ENCODE results near the gene GPATCH2.

DNA sequence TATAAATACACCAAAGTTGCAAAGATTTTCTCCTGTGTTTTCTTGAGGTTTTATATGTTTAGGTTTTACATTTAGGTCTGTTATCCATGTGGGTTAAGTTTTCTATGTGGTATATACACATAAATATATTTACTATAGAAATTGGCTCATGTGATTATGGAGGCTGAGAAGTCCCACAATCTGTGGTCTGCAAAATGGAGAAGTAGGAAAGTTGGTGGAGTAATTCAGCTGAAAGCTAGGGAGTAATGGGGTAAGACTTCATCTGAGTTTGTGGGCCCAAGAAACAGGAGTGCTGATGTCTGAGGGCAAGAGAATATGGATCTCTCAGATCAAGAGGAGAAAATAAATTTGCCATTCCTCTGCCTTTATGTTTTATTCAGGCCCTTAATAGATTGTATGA is 146.0 kb downstream of the GPATCH2 start:
- TF ChIP-seq EZH2 (IDR thresholded peaks at IDR 0.05; ENCODE audit: low read length, unreplicated experiment) (no peak), EZH2phosphoT487 (IDR thresholded peaks at IDR 0.05; ENCODE audit: borderline replicate concordance, low read length) (no peak)
- TF ChIP-seq, protein P1, sequence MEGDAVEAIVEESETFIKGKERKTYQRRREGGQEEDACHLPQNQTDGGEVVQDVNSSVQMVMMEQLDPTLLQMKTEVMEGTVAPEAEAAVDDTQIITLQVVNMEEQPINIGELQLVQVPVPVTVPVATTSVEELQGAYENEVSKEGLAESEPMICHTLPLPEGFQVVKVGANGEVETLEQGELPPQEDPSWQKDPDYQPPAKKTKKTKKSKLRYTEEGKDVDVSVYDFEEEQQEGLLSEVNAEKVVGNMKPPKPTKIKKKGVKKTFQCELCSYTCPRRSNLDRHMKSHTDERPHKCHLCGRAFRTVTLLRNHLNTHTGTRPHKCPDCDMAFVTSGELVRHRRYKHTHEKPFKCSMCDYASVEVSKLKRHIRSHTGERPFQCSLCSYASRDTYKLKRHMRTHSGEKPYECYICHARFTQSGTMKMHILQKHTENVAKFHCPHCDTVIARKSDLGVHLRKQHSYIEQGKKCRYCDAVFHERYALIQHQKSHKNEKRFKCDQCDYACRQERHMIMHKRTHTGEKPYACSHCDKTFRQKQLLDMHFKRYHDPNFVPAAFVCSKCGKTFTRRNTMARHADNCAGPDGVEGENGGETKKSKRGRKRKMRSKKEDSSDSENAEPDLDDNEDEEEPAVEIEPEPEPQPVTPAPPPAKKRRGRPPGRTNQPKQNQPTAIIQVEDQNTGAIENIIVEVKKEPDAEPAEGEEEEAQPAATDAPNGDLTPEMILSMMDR (conservative IDR thresholded peaks at IDR 0.05; ENCODE audit: low read depth, low read length): no peak
